Pancreas (tissue), 10 donors: ENCODE results near the gene AMDHD1. TPM values are rescaled to one million over a fixed set of nuclear protein-coding genes. Genes with fewer than 3 reads are reported as not detected.

Experiments
- ATAC-seq, 4 donors: fragments of 200-7000 bp; cut with Tn5 transposase; one replicate each; pipeline versions ENCODE4 v1.8.0 to v1.9.1; 2020; ENCODE audit warnings: mild to moderate bottlenecking in 4 of 4, moderate library complexity in 4 of 4
- DNase-seq, 6 donors: peaks; one replicate each; pipeline ENCODE4 v3.0.0-alpha.2; 2020
- FAIRE-seq: peaks from 2 replicates; lab custom pipeline; 2012; peaks lifted over from hg19 to GRCh38; lab: Jason Lieb, UNC
- H3K27ac ChIP-seq, 4 donors: fragments of 200-600 bp; sonication (generic); 1 replicate in 3 of 4; 2 replicates in 1 of 4; pipeline versions ENCODE4 v1.5.0 to v1.8.0; 2020
- H3K27me3 ChIP-seq, 4 donors: fragments of 200-600 bp; one replicate each; pipeline ENCODE4 v1.8.0; 2021
- H3K36me3 ChIP-seq, 3 donors: fragments of 200-600 bp; sonication (generic) in 1 of 3; one replicate each; pipeline versions ENCODE4 v1.5.0 to v1.8.0; 2020 to 2021
- H3K4me1 ChIP-seq, 3 donors: fragments of 200-600 bp; one replicate each; pipeline ENCODE4 v1.8.0; 2021
- H3K4me3 ChIP-seq, 4 donors: fragments of 200-600 bp; sonication (generic) in 2 of 4; one replicate each; pipeline versions ENCODE4 v1.5.0 to v1.8.0; 2020 to 2021
- H3K9me3 ChIP-seq, 4 donors: fragments of 200-600 bp; one replicate each; pipeline ENCODE4 v1.8.0; 2021
- CTCF ChIP-seq, 4 donors: fragments of 200-600 bp; sonication (generic) in 3 of 4; IDR thresholded peaks; one replicate each; pipeline versions ENCODE4 v1.5.0 to v1.8.0; 2021; ENCODE audit warnings: antibody characterized with exemption in 4 of 4
- WGBS, 2 donors: extraction: QIAGEN DNeasy Blood & Tissue Kit; methylation state at CpG; one replicate each; pipeline ENCODE4 v1.1.7; 2013; 5-methylcytosine and 5-hydroxymethylcytosine counted together
- intact Hi-C, 3 donors: fragments of 100-400 bp; cut with DNase I; formaldehyde crosslinking; loops; one replicate each; pipeline versions ENCODE4 v1.11.1 to v1.14.2; 2022
- polyA plus RNA-seq, 2 donors: library from polyadenylated mRNA; stranded (reverse); fragments of 200-250 nt; gene quantifications; one replicate each; pipeline ENCODE4 v1.2.3, GENCODE V29; 2013
- total RNA-seq, 6 donors: library from RNA; stranded (reverse); fragmentation: NEBNext Ultra II Directional in 4 of 6; extraction: Animal tissue kit (Norgen Biotek cat#: 25700) in 4 of 6; gene quantifications; one replicate each; pipeline versions ENCODE4 v1.2.1 to v1.2.4, GENCODE V29; 2021 to 2023
- donor health status: healthy with polysubstance abuse.
- donor health status: DM: no; HTN: no; CAD: no; lungs with moderate emphysema.
- donor health status: DM: no; HTN: no; CAD: no.
- donor health status: control.
- donor health status: control.
- donor health status: Bipolar disorder and iron deficiency.
- donor health status: DM: yes; HTN: yes; CAD: no.
- donor health status: DM: no; HTN: no; CAD: no.
- donor health status: DM: no; HTN: no; CAD: no.
- donor health status: DM: yes; HTN: yes; CAD: no.

AMDHD1 gene
- total and polyA plus RNA-seq, 8 donors = 0.55 to 1.8 (median 0.97) TPM

- intact Hi-C loops = loop anchor here in 1 of 3 donors (10.0 kb wide), 1 partner anchor 65 kb away; no protein-coding TSS in a partner anchor
- Histone ChIP-seq H3K4me1 (no peaks in the 10 kb centered on the region), H3K36me3 (no peaks in the 10 kb centered on the region), H3K9me3 (no peaks in the 10 kb centered on the region), H3K27ac (no peak overlapping the region), H3K27me3 (no peaks in the 10 kb centered on the region), H3K4me3 (no peak overlapping the region)
- no peak for FAIRE-seq
- TF ChIP-seq CTCF (IDR thresholded peaks at IDR 0.05) = no peak
- 73 to 74% methylated on average over 7 of the region's 7 CpGs for WGBS, 2 donors
- DNase-seq = no peak
- no peak for ATAC-seq
These were observed 47.0 kb downstream of the AMDHD1 start for GRCh38 chr12:95990136-95990535.

- intact Hi-C loops = loop anchor here in 1 of 3 donors (10.0 kb wide), 1 partner anchor 69 kb away; no protein-coding TSS in a partner anchor
These were observed 50.8 kb downstream of the AMDHD1 start for GRCh38 chr12:95993907-95994306.

GRCh38 chr12:95994476-95994875 is 51.3 kb downstream of the AMDHD1 start:
- no peak for DNase-seq
- WGBS, 2 donors = 81 to 92% methylated on average over 5 of the region's 5 CpGs
- Histone ChIP-seq H3K4me1 (no peaks in the 10 kb centered on the region), H3K9me3 (no peaks in the 10 kb centered on the region), H3K36me3 (no peaks in the 10 kb centered on the region), H3K4me3 (no peak overlapping the region), H3K27ac (no peak overlapping the region), H3K27me3 (no peaks in the 10 kb centered on the region)
- no peak for ATAC-seq
- no peak for FAIRE-seq
- TF ChIP-seq CTCF (IDR thresholded peaks at IDR 0.05) = no peak
- intact Hi-C loops = loop anchor here in 1 of 3 donors (10.0 kb wide), 1 partner anchor 70 kb away; no protein-coding TSS in a partner anchor

More at GRCh38 chr12:95993907-95994306, 50.8 kb downstream of the AMDHD1 start:
- H3K27me3 ChIP-seq = no peaks in the 10 kb centered on the region
- WGBS, 2 donors = 82 to 92% methylated on average over 7 of the region's 7 CpGs
- DNase-seq (no peak), FAIRE-seq (no peak), ATAC-seq (no peak)
- no peak overlapping the region for H3K27ac ChIP-seq
- H3K9me3 ChIP-seq = no peaks in the 10 kb centered on the region
- H3K36me3 ChIP-seq = no peaks in the 10 kb centered on the region
- TF ChIP-seq CTCF (IDR thresholded peaks at IDR 0.05) = no peak
- no peaks in the 10 kb centered on the region for H3K4me1 ChIP-seq
- no peak overlapping the region for H3K4me3 ChIP-seq

- peak in 1 of 6 donors; percentile 51 for DNase-seq
- Histone ChIP-seq H3K27me3 (no peaks in the 10 kb centered on the region), H3K27ac (no peak overlapping the region), H3K4me3 (no peak overlapping the region), H3K4me1 (no peaks in the 10 kb centered on the region), H3K36me3 (no peaks in the 10 kb centered on the region), H3K9me3 (no peaks in the 10 kb centered on the region)
- ATAC-seq = no peak
- 89 to 94% methylated on average over 29 of the region's 29 CpGs for WGBS, 2 donors
- intact Hi-C loops = loop anchor here in 2 of 3 donors (5.0 to 10.0 kb wide), 2 partner anchors 71 to 78 kb away; no protein-coding TSS in a partner anchor
- no peak for TF ChIP-seq CTCF (IDR thresholded peaks at IDR 0.05)
- no peak for FAIRE-seq
These were observed 52.3 kb downstream of the AMDHD1 start for GRCh38 chr12:95995238-95996031.
